K562 (cell line): Measurements from ENCODE around the gene ETV3L. TPM values are rescaled to one million over a fixed set of nuclear protein-coding genes. Genes with fewer than 3 reads are reported as not detected.

Experiments
- ATAC-seq: fragments of 200-7000 bp; cut with Tn5 transposase; 3 replicates; pipeline ENCODE4 v1.9.1; 2020; ENCODE audit warnings: moderate library complexity
- BruUV-seq: library from RNA; stranded (reverse); fragments of 400-500 nt; replicated peaks from 2 replicates; lab custom pipeline; 2021; lab: Mats Ljungman, UMichigan
- CTCF ChIA-PET: fragments of 300-600 bp; formaldehyde crosslinking; extraction: SDS; loops from one replicate; lab custom pipeline; 2021; ENCODE audit warnings: low intra/inter-chr PET ratio; lab: Yijun Ruan, JAX
- POLR2A ChIA-PET: fragments of 300-600, 350-650 bp; sonication (Branson Sonifier 250); formaldehyde crosslinking; extraction: SDS; loops from one replicate; lab custom pipeline; 2021; ENCODE audit warnings: antibody characterized with exemption, inconsistent platforms; lab: Yijun Ruan, JAX
- DNase-seq, 4 experiments: peaks; one replicate each; pipeline versions ENCODE4 v3.0.0 to v3.0.0-alpha.2; 2011 to 2018; ENCODE audit warnings: low spot score in 3 of 4, mixed read lengths in 3 of 4; ENCODE audit errors: extremely low read depth in 1 of 4
- FAIRE-seq: peaks from 2 replicates; lab custom pipeline; 2011; peaks lifted over from hg19 to GRCh38; lab: Jason Lieb, UNC
- H2AFZ ChIP-seq: 2 replicates; pipeline ENCODE4 v1.6.0; 2011; ENCODE audit warnings: low read depth, low read length, control low read depth, inconsistent platforms
- H3K27ac ChIP-seq: fragments of 200-600 bp; 3 replicates; pipeline ENCODE4 v1.8.0; 2011; ENCODE audit warnings: low read depth, mild to moderate bottlenecking, control low read depth, inconsistent platforms, low read length, moderate library complexity, mixed read lengths; ENCODE audit errors: extremely low read depth
- H3K27me3 ChIP-seq, 2 experiments: fragments of 300-600 bp in 1 of 2; 2 replicates in 1 of 2; 3 replicates in 1 of 2; pipeline versions ENCODE4 v1.6.0 to v1.8.0; 2011; ENCODE audit warnings: inconsistent platforms in 2 of 2, low read length in 2 of 2, mild to moderate bottlenecking in 1 of 2, mixed read lengths in 1 of 2, moderate library complexity in 1 of 2; ENCODE audit not compliant: control insufficient read depth in 2 of 2, insufficient read depth in 2 of 2
- H3K36me3 ChIP-seq: fragments of 300-600 bp; 3 replicates; pipeline ENCODE4 v1.8.0; 2011; ENCODE audit warnings: mild to moderate bottlenecking, low read length, inconsistent platforms; ENCODE audit not compliant: control insufficient read depth, insufficient read depth
- H3K4me1 ChIP-seq, 2 experiments: fragments of 200-600 bp in 1 of 2; replicated peaks in 1 of 2; 2 replicates in 1 of 2; 3 replicates in 1 of 2; pipeline versions ENCODE4 v1.5.1 to v1.8.0; 2011; ENCODE audit warnings: inconsistent platforms in 2 of 2, low read length in 2 of 2, mild to moderate bottlenecking in 1 of 2, mixed read lengths in 1 of 2, moderate library complexity in 1 of 2; ENCODE audit not compliant: control insufficient read depth in 2 of 2, insufficient read depth in 2 of 2
- H3K4me2 ChIP-seq: 2 replicates; pipeline ENCODE4 v1.6.1; 2011; ENCODE audit warnings: low read length, control low read depth, inconsistent platforms, mixed read lengths; ENCODE audit not compliant: insufficient read depth
- H3K4me3 ChIP-seq: fragments of 200-600 bp; sonication (generic), shearing (Covaris generic); 2 replicates; pipeline ENCODE4 v1.5.1; 2016; ENCODE audit warnings: control low read depth, inconsistent platforms
- H3K79me2 ChIP-seq: fragments of 200-600 bp; 3 replicates; pipeline ENCODE4 v1.8.0; 2011; ENCODE audit warnings: low read length, inconsistent platforms; ENCODE audit not compliant: control insufficient read depth, insufficient read depth
- H3K9ac ChIP-seq, 2 experiments: 2 replicates each; pipeline versions ENCODE4 v1.6.0 to v1.6.1; 2011; ENCODE audit warnings: low read depth in 2 of 2, low read length in 2 of 2, control low read depth in 1 of 2, inconsistent platforms in 1 of 2, mild to moderate bottlenecking in 1 of 2, mixed read lengths in 1 of 2; ENCODE audit not compliant: insufficient read depth in 1 of 2
- H3K9me1 ChIP-seq: one replicate; pipeline ENCODE4 v1.6.0; 2011; ENCODE audit warnings: inconsistent platforms, mild to moderate bottlenecking, low read length, moderate library complexity; ENCODE audit not compliant: control insufficient read depth, insufficient read depth
- H3K9me3 ChIP-seq: replicated peaks from 2 replicates; pipeline ENCODE4 v1.5.1; 2011; ENCODE audit warnings: low read depth, low read length, inconsistent platforms; ENCODE audit not compliant: control insufficient read depth, insufficient read depth
- H4K20me1 ChIP-seq: replicated peaks from 2 replicates; pipeline ENCODE4 v1.6.1; 2011; ENCODE audit warnings: low read length, inconsistent platforms, mixed read lengths; ENCODE audit not compliant: control insufficient read depth, insufficient read depth
- CBFB ChIP-seq: sonication (generic); formaldehyde crosslinking; IDR thresholded peaks from 2 replicates; pipeline ENCODE4 v1.4.0; 2020; ENCODE audit warnings: mild to moderate bottlenecking, missing genetic modification reagents
- CBX2 ChIP-seq: fragments of 200-600 bp; sonication (generic); IDR thresholded peaks from one replicate; pipeline ENCODE4 v1.6.1; 2012; ENCODE audit warnings: mild to moderate bottlenecking, low read length, inconsistent platforms; ENCODE audit not compliant: insufficient read depth, poor library complexity, severe bottlenecking
- ETV5 ChIP-seq: sonication (generic); formaldehyde crosslinking; IDR thresholded peaks from 2 replicates; pipeline ENCODE4 v1.4.0; 2020; ENCODE audit warnings: low read depth, mild to moderate bottlenecking, missing genetic modification reagents
- FOSL1 ChIP-seq: fragments of 200-800 bp; sonication (Bioruptor generic); conservative IDR thresholded peaks from 2 replicates; pipeline ENCODE4 v1.6.1; 2016; ENCODE audit warnings: missing genetic modification characterization, missing compliant biosample characterization
- MTA1 ChIP-seq: fragments of 450-650 bp; IDR thresholded peaks from 2 replicates; pipeline ENCODE4 v1.6.1; 2017; ENCODE audit warnings: borderline replicate concordance
- SPI1 ChIP-seq: IDR thresholded peaks from 2 replicates; pipeline ENCODE4 v1.6.1; 2011; ENCODE audit warnings: low read depth, low read length, control low read depth, borderline replicate concordance
- SUPT5H ChIP-seq: fragments of 450-650 bp; IDR thresholded peaks from 2 replicates; pipeline ENCODE4 v1.6.1; 2016
- XRCC4 ChIP-seq: IDR thresholded peaks from one replicate; pipeline ENCODE4 v1.6.1; 2011; ENCODE audit not compliant: insufficient read depth, insufficient read length; ENCODE audit errors: extremely low read depth
- in situ Hi-C: fragments of 300-500 bp; cut with MboI; formaldehyde crosslinking; loops from 4 replicates; pipeline ENCODE4 v1.15.0; 2018; ENCODE audit warnings: inconsistent platforms, mixed read lengths
- intact Hi-C: fragments of 100-400 bp; cut with micrococcal nuclease; formaldehyde crosslinking; loops from 2 replicates; pipeline ENCODE4 v1.14.2; 2022
- polyA plus RNA-seq, 8 experiments: library from polyadenylated mRNA; depleted of rRNA in 4 of 8; stranded (reverse) in 5 of 8; unstranded in 3 of 8; fragments of >200 nt; fragmentation: Nextera tagmentation in 2 of 8; fragmentation: Illumina TruSeq in 1 of 8; extraction: Ambion mirVana in 2 of 8; extraction: Trizol in 1 of 8; gene quantifications; 2 replicates each; pipeline versions ENCODE4 v1.2.1 to v1.2.3, GENCODE V29; 2011 to 2014; ENCODE audit warnings: inconsistent platforms in 1 of 8, missing spikeins in 1 of 8
- total RNA-seq, 7 experiments: library from RNA; depleted of rRNA in 6 of 7; stranded (reverse); fragments of >200 nt in 6 of 7; fragmentation: Illumina TruSeq in 2 of 7; extraction: Trizol in 2 of 7; gene quantifications; 2 replicates each; pipeline versions ENCODE4 v1.2.1 to v1.2.3, GENCODE V29; 2011 to 2021; ENCODE audit warnings: low replicate concordance in 1 of 7
- TF ChIP-seq, protein P1 (sequence below): IDR thresholded peaks from 2 replicates; pipeline ENCODE4 v1.6.1; 2011; ENCODE audit not compliant: insufficient read length; ENCODE audit errors: extremely low read depth
- TF ChIP-seq, protein P2 (sequence below): sonication (generic); formaldehyde crosslinking; IDR thresholded peaks from 2 replicates; pipeline ENCODE4 v1.8.0; 2022; ENCODE audit warnings: mild to moderate bottlenecking, missing genetic modification reagents
- TF ChIP-seq, protein P3 (sequence below): sonication (generic); formaldehyde crosslinking; IDR thresholded peaks from 2 replicates; pipeline ENCODE4 v1.8.1; 2022; ENCODE audit warnings: missing genetic modification reagents
- TF ChIP-seq, protein P4 (sequence below): fragments of 200-800 bp; sonication (Bioruptor generic); IDR thresholded peaks from 2 replicates; pipeline ENCODE4 v1.6.1; 2017; ENCODE audit warnings: missing genetic modification characterization, missing compliant biosample characterization
- TF ChIP-seq, protein P5 (sequence below): fragments of 250-450 bp; sonication (Bioruptor Pico); IDR thresholded peaks from 2 replicates; pipeline ENCODE4 v1.5.0; 2022; ENCODE audit warnings: mild to moderate bottlenecking

The ETV3L gene
- total and polyA plus RNA-seq, 9 of the 15 experiments (the other 6 are each of a cell fraction or from before 2014, with no cell fraction given) = not detected

DNA sequence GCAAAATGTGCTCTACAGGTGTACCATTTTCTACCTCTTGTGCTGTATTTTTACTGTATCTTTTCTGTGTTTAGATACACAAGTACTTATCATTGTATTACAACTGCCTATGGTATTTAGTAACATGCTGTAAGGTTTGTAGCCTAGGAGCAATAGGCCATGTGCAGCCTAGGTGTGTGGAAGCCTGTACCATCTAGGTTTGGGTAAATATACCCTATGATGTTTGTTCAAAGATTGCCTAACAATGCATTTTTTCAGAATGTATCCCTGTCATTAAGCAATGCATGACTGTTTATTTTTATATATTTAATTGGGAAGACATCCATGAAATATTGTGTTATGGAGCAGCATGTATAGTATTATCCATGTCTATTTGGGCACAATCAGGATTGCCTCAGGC lies 11.0 kb downstream of the ETV3L start:
- no peak for DNase-seq

More for the DNA sequence above, 11.0 kb downstream of the ETV3L start:
- no peaks in the 10 kb centered on the region for H3K9me1 ChIP-seq
- H4K20me1 ChIP-seq = no peaks in the 10 kb centered on the region; the same call in 1 of the 2 replicates
- peaks cover 0 to 3% of the 10 kb centered on the region in 2 experiments; a peak in 1 of 5 replicates for H3K27me3 ChIP-seq
- ATAC-seq (no peak), FAIRE-seq (no peak)
- no peak overlapping the region for H2AFZ ChIP-seq
- no peak overlapping the region for H3K4me3 ChIP-seq
- ChIA-PET POLR2A (interaction anchor here (0.6 kb wide), 1 partner anchor 508 kb away, joined by 3 read pairs; no protein-coding TSS in a partner anchor), CTCF (interaction anchor here (5.9 kb wide), 1 partner anchor 68 kb away, joined by 133 read pairs; no protein-coding TSS in a partner anchor)
- no peaks in the 10 kb centered on the region for H3K79me2 ChIP-seq
- no peak overlapping the region for H3K4me2 ChIP-seq
- no peaks in the 10 kb centered on the region for H3K9me3 ChIP-seq
- in situ Hi-C loops = no loop called here
- no peak overlapping the region for H3K9ac ChIP-seq
- H3K4me1 ChIP-seq = peaks cover 2 to 4% of the 10 kb centered on the region in 2 experiments; a peak in 2 of 5 replicates
- H3K36me3 ChIP-seq = no peaks in the 10 kb centered on the region
- H3K27ac ChIP-seq = no peak overlapping the region
- no peak for TF ChIP-seq ETV5 (CRISPR knock-in tag)
- TF ChIP-seq CBX2 = no peak
- TF ChIP-seq, protein P1, sequence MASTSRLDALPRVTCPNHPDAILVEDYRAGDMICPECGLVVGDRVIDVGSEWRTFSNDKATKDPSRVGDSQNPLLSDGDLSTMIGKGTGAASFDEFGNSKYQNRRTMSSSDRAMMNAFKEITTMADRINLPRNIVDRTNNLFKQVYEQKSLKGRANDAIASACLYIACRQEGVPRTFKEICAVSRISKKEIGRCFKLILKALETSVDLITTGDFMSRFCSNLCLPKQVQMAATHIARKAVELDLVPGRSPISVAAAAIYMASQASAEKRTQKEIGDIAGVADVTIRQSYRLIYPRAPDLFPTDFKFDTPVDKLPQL = no peak
- no peak for TF ChIP-seq CBFB
- TF ChIP-seq, protein P2, sequence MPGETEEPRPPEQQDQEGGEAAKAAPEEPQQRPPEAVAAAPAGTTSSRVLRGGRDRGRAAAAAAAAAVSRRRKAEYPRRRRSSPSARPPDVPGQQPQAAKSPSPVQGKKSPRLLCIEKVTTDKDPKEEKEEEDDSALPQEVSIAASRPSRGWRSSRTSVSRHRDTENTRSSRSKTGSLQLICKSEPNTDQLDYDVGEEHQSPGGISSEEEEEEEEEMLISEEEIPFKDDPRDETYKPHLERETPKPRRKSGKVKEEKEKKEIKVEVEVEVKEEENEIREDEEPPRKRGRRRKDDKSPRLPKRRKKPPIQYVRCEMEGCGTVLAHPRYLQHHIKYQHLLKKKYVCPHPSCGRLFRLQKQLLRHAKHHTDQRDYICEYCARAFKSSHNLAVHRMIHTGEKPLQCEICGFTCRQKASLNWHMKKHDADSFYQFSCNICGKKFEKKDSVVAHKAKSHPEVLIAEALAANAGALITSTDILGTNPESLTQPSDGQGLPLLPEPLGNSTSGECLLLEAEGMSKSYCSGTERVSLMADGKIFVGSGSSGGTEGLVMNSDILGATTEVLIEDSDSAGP (CRISPR knock-in tag) = no peak
- TF ChIP-seq MTA1 = no peak
- TF ChIP-seq FOSL1 (tag) = no peak
- TF ChIP-seq, protein P3, sequence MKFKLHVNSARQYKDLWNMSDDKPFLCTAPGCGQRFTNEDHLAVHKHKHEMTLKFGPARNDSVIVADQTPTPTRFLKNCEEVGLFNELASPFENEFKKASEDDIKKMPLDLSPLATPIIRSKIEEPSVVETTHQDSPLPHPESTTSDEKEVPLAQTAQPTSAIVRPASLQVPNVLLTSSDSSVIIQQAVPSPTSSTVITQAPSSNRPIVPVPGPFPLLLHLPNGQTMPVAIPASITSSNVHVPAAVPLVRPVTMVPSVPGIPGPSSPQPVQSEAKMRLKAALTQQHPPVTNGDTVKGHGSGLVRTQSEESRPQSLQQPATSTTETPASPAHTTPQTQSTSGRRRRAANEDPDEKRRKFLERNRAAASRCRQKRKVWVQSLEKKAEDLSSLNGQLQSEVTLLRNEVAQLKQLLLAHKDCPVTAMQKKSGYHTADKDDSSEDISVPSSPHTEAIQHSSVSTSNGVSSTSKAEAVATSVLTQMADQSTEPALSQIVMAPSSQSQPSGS = no peak
- no peak for TF ChIP-seq SUPT5H
- TF ChIP-seq, protein P4, sequence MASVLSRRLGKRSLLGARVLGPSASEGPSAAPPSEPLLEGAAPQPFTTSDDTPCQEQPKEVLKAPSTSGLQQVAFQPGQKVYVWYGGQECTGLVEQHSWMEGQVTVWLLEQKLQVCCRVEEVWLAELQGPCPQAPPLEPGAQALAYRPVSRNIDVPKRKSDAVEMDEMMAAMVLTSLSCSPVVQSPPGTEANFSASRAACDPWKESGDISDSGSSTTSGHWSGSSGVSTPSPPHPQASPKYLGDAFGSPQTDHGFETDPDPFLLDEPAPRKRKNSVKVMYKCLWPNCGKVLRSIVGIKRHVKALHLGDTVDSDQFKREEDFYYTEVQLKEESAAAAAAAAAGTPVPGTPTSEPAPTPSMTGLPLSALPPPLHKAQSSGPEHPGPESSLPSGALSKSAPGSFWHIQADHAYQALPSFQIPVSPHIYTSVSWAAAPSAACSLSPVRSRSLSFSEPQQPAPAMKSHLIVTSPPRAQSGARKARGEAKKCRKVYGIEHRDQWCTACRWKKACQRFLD (CRISPR knock-in tag) = no peak
- TF ChIP-seq XRCC4 = no peak
- TF ChIP-seq, protein P5, sequence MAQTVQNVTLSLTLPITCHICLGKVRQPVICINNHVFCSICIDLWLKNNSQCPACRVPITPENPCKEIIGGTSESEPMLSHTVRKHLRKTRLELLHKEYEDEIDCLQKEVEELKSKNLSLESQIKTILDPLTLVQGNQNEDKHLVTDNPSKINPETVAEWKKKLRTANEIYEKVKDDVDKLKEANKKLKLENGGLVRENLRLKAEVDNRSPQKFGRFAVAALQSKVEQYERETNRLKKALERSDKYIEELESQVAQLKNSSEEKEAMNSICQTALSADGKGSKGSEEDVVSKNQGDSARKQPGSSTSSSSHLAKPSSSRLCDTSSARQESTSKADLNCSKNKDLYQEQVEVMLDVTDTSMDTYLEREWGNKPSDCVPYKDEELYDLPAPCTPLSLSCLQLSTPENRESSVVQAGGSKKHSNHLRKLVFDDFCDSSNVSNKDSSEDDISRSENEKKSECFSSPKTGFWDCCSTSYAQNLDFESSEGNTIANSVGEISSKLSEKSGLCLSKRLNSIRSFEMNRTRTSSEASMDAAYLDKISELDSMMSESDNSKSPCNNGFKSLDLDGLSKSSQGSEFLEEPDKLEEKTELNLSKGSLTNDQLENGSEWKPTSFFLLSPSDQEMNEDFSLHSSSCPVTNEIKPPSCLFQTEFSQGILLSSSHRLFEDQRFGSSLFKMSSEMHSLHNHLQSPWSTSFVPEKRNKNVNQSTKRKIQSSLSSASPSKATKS (CRISPR knock-in tag) = no peak
- no peak for TF ChIP-seq SPI1
- BruUV-seq = no TSS peak
- intact Hi-C loops = no loop called here
